Head of caudate nucleus (tissue), 42 donors: ENCODE measurements around the gene TPCN1.
"Not testable (repeated sequence)": the region's sequence is repeated elsewhere in the genome, so short reads cannot be mapped to it uniquely, and the experiment has no call there.

ENCODE experiments used
- DNase-seq, 42 donors: peaks; one replicate each; pipeline versions ENCODE4 v3.0.0 to v3.0.0-alpha.2; 2020 to 2021; ENCODE audit warnings: mixed read lengths in 7 of 42
- intact Hi-C: fragments of 100-400 bp; cut with DNase I; formaldehyde crosslinking; loops from one replicate; pipeline ENCODE4 v1.15.0; 2022

TPCN1 gene

GRCh38 chr12:113191227-113191626 is 30.0 kb upstream of the TPCN1 start:
- intact Hi-C loops, result loop anchor here (10.0 kb wide), 2 partner anchors 164 to 234 kb away; partner anchors contain the start of genes PLBD2 and SDSL
- DNase-seq, result no peak

- no peak for DNase-seq
- intact Hi-C loops, result loop anchor here (10.0 kb wide), 2 partner anchors 160 to 230 kb away; partner anchors contain the start of genes PLBD2 and SDSL
These were observed 26.3 kb upstream of the TPCN1 start for GRCh38 chr12:113194971-113195391.

GRCh38 chr12:113195598-113195997 is 25.7 kb upstream of the TPCN1 start:
- intact Hi-C loops, result loop anchor here (10.0 kb wide), 2 partner anchors 159 to 229 kb away; partner anchors contain the start of genes PLBD2 and SDSL

GRCh38 chr12:113196582-113196981 is 24.7 kb upstream of the TPCN1 start:
- intact Hi-C loops, result loop anchor here (10.0 kb wide), 2 partner anchors 158 to 228 kb away; partner anchors contain the start of genes PLBD2 and SDSL
- DNase-seq, result no peak

More at GRCh38 chr12:113195598-113195997, 25.7 kb upstream of the TPCN1 start:
- DNase-seq, result no peak

- DNase-seq, result peak in 41 of 42 donors; percentile 35 to 89 (median 70)
- intact Hi-C loops, result loop anchor here (10.0 kb wide), 2 partner anchors 158 to 228 kb away; partner anchors contain the start of genes PLBD2 and SDSL
These were observed 24.3 kb upstream of the TPCN1 start for GRCh38 chr12:113196990-113197389.

- DNase-seq, result no peak
- intact Hi-C loops, result loop anchor here (10.0 kb wide), 2 partner anchors 157 to 227 kb away; partner anchors contain the start of genes PLBD2 and SDSL
These were observed 23.7 kb upstream of the TPCN1 start for GRCh38 chr12:113197518-113198077.

GRCh38 chr12:113198296-113198695 is 23.0 kb upstream of the TPCN1 start:
- no peak for DNase-seq
- intact Hi-C loops, result loop anchor here (10.0 kb wide), 2 partner anchors 157 to 227 kb away; partner anchors contain the start of genes PLBD2 and SDSL

- DNase-seq, result no peak
- intact Hi-C loops, result no loop called here
These were observed 21.1 kb upstream of the TPCN1 start for GRCh38 chr12:113200021-113200797.

GRCh38 chr12:113201187-113202177 is 19.8 kb upstream of the TPCN1 start:
- no peak for DNase-seq
- intact Hi-C loops, result no loop called here

GRCh38 chr12:113202300-113203075 is 18.8 kb upstream of the TPCN1 start:
- DNase-seq, result no peak
- intact Hi-C loops, result no loop called here

GRCh38 chr12:113203852-113204760 is 17.2 kb upstream of the TPCN1 start:
- intact Hi-C loops, result no loop called here

GRCh38 chr12:113204804-113205203 is 16.5 kb upstream of the TPCN1 start:
- intact Hi-C loops, result no loop called here
- peak in 1 of 42 donors; percentile 10 for DNase-seq

More at GRCh38 chr12:113203852-113204760, 17.2 kb upstream of the TPCN1 start:
- peak in 1 of 42 donors; percentile 19 for DNase-seq

- DNase-seq, intact Hi-C loops: not testable (repeated sequence)
These were observed 14.5 kb upstream of the TPCN1 start for GRCh38 chr12:113206802-113207201.

- intact Hi-C loops, result no loop called here
- no peak for DNase-seq
These were observed 13.6 kb upstream of the TPCN1 start for GRCh38 chr12:113207613-113208040.

GRCh38 chr12:113208041-113208934 is 13.0 kb upstream of the TPCN1 start:
- intact Hi-C loops, result no loop called here
- DNase-seq, result peak in 18 of 42 donors; percentile 21 to 63 (median 38)

- no peak for DNase-seq
- intact Hi-C loops, result no loop called here
These were observed 10.1 kb upstream of the TPCN1 start for GRCh38 chr12:113211160-113211559.
